GM18870 (cell line): ENCODE results near the gene DOK4.
"Not testable (repeated sequence)": the region's sequence is repeated elsewhere in the genome, so short reads cannot be mapped to it uniquely, and the experiment has no call there.

ENCODE experiments used
- ATAC-seq: cut with Tn5 transposase; IDR thresholded peaks from one replicate; pipeline ENCODE4 v1.9.1; 2021; ENCODE audit warnings: moderate library complexity; ENCODE audit not compliant: unreplicated experiment

Gene DOK4

DNA sequence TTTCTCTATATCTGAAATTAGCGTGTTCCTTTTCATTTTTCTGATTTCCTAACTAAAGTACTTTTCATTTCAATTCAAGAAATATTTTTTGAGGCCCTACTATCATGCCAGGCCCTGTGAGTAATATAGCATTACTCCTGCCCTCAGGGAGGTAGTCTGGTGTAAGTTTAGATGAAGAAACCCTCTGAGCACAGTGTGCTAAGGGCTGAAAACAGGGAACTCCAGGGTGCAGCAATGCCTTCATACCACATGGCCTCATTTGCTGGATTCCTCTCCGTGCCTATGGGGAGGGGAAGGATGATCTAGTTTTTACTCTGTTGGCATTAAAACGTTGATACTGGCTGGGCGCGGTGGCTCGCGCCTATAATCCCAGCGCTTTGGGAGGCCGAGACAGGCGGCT is 34.3 kb downstream of the DOK4 start:
- ATAC-seq = no peak

DNA sequence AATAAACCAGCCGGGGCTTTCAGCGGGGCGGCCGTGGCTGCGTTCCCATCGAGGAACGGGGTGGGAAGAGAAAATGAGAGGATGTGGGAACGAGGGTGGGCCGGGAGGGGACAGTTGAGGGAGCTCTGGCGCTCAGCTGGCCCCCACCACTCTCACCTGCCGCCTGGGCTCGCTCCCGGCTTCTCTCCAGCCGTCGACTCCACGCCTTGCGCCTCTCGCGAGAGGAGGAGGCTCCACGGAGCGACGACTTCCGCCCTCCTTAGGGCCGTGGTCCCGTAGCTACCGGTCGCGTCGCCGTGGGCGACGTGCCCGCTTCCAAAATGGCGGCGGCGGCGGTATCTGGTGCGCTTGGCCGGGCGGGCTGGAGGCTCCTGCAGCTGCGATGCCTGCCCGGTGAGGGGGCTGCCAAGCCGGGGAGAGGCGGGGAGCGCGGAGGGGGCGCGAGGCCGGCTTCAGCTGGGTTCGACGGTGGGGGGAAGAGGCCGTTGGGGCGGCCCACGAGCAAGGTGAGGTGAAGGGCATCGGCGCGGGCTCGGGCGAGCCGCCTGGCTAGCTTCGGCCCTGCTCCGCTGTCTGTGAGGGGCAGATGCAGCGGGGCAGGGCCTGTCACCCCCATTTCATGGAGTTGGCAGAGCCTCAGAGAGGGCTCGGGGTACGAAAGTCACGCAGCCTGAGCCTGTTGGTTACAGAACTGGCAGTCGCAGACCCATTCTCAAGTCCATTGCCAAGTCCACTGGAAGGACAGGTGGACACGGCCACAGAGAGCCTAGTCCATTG is 38.9 kb downstream of the DOK4 start, which contains the start of the genes CIAPIN1 and COQ9:
Gene CIAPIN1 (minus strand): TSS at position 200 of the 777 bp plus-strand sequence. CDS start 6,457 bp downstream, outside the sequence.
Gene COQ9 (plus strand): TSS at position 294 of the 777 bp plus-strand sequence. CDS start 27 bp downstream, at position 321.
- peak; percentile 70 for ATAC-seq

DNA sequence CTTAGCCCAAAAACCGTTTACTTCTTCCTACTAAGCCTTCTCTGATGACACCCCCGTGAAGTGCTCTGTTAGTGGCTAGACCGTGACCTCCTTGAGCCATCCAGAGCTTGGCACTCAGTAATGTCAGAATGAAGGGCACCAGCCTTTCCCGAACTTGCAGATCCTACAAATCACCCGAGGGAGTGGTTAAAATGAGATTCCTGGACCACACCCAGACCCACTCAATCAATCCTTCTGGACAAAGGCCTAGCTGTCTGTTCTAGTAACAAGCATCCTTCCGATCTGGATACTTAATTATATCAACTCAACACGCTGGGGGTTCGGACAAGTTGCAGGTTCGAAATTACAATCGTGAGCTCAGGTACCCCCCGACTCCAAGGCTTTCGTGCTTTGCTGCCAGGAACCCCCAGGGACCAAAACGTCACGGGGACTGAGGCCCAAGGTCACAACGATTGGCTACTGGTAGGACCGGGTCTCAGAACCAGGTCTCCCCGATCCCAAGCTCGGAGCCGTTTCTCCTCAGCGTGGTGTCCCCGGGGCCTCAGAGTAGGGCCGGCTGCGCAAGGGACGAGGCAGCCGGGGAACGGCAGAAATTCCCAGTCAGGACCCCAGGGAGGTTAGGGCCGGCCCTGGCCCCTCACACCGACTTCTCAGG is 39.6 kb downstream of the DOK4 start:
- ATAC-seq = peak; percentile 23

DNA sequence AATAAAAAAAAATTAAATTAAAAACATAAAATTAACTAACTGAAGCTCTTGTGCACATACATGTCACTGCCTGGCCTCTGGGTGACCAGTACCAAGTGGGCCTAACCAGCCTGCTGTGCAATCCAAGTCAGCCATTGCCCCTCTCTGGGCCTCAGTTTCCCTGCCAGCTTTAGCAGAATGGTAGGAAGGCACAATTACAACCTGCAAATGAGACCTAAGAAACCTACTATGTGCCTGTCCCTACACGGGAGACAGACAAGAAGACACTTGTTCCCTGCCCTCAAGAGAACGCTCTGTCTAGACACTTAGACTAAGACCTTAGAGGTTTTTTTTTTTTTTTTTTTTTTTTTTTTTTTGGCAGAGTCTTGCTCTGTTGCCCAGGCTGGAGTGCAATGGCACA is 40.8 kb downstream of the DOK4 start:
- no peak for ATAC-seq

DNA sequence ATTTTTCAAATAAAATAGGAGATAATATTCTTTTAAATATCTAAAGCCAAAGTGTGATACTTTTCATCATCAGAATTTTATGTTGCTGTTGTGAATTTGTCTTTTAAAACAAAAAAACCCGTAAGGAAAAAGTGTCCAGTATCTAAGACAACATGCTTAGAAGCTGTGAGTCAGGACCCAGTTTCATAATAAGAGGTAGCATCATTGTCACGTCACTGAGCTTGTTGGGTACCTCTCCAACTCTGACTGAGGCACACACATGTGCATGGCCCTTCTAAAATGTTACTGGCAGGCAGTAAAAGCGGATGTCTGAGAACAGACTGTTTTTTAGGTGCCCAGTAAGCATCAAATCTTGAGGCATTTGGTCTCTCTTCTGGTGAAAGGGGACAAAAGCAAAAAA is 41.6 kb downstream of the DOK4 start:
- ATAC-seq = no peak

DNA sequence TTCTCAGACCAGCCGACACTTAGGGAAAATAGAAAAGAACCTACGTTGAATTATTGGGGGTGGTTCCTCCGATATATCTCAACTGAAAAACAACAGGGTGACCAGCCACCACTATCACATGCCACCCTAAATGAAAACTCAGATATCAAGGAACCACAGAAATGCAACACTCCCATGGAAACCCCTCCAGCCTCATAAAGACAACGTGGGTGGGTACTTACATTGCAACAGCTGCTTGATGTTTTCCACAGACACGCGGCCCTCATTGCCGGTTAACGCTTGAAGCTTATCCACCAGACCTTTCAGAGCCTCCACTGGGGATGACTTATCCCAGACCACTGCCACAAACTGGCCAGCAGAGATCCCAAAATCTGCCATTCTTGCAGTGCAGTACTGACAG is 45.7 kb downstream of the DOK4 start:
- not testable (repeated sequence) for ATAC-seq

DNA sequence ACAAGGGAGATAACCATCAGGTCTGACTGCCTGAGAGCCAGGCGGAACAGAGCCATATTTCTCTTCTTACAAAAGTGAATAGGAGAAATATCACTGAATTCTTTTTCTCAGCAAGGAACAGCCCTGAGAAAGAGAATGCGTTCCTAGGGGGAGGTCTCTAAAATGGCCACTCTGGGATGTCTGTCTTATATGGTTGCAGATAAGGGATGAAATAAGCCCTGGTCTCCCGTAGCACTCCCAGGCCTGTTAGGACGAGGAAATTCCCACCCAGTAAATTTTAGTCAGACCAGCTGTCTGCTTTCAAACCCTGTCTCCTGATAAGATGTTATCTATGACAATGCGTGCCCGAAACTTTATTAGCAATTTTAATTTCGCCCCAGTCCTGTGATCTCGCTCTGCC is 46.3 kb downstream of the DOK4 start:
- not testable (repeated sequence) for ATAC-seq

DNA sequence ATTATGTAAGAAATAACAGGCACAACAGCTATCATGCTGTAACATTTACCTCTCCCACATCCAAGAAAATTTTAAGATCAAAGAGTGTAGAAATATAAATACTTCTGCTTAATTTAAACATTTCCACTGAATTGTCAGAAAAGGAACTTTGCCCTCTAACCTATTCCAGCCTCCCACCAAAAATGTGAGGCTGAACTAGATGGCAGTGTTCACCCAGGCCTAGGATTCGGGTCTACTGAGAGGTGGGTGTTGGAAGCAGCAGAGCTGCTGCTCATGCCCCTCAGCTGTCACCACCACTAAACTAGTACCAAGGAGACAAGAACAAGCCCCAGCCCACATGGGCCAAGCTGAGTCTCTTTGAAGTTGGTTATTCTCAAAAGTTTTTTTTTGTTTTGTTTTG is 50.5 kb downstream of the DOK4 start:
- no peak for ATAC-seq

DNA sequence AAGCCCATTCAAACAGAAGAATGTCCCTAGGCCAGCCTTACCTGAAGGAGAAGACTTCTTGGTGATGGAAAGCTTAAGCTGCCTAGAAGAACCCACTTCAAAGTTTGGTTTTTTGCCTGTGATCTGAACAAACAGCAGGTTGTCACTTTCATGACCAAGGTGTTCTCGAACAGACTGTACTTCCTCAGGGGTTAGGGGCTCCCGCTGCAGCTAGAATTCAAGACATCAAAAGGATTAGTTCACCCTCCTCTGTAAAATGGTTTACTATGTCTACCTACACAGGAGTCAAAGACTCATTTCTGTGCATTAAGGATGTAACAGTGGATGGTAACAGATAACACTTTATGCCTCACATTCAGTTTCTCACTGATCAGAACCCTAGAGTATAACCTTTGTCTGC is 52.3 kb downstream of the DOK4 start:
- ATAC-seq = no peak

DNA sequence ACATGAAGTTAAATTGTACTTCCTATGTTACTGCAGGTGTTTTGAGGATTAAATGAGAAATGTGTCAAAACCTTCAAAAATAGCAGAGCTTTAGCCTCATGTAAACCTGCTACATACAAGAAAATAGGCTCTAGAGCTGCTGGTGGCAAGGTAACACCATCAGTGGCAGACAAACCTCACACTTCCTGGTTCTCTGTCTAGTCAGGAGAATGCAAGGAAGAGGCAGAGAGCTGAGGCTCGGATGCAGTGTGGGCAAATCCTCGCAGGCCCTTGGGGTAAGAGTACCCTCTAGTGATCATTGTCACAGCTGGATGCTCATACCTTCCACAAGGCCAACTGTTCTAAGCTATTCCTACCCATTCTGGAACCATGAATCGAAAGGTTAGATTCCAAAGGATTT is 53.3 kb downstream of the DOK4 start:
- no peak for ATAC-seq

DNA sequence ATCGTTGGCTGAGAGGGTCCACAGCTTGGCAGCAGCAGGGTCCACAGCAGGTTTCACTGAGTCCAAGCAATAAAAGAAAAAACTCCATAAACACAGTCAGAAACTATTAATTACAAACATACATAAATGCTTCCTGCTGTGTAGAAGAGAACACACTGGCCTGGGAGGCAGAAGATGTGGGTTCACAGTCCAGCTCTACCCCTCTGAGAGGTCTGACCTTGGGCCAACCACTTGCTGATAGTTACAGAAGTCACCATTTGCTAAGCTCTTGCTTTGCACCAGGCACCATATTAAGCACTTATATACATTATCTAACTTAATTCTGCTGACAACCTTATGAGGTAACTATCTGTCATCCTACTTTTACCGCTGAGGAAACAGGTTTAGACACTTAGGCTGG is 53.8 kb downstream of the DOK4 start:
- ATAC-seq = no peak

DNA sequence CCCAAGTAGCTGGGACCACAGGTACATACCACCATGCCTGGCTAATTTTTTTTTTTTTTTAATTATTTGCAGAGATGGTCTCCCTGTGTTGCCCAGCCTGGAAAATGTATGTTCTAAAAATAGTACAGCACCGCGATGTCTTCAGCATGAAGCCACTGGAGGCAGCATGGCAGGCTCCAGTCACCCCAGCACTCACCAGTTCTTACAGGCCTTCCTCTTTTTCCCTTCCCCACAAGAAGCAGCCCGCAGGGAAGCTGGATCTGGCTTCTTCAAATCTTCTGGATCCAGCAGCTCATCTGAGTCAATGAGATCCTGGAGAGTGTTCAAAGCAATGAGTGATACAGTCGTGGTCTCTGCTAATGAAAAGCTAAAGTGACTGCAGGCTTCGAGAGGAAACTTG is 55.3 kb downstream of the DOK4 start:
- no peak for ATAC-seq

DNA sequence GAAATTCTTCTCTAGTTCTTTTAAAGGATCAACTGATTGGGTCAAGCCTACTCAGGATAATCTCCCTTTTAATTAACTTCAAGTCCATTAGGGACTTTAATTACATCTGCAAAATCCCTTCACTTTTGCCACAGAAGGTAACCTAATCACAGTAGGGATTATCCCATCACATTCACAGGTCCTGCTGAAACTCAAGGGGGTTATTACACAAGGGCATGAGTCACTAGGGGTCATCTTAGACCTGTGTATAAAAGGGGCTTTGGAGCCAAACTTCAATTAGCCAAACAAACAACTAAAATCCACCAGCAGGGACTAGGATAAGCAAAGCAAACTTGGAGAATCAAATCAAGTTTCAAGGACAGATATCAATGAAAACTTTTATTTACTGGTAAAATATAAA is 58.5 kb downstream of the DOK4 start:
- no peak for ATAC-seq

DNA sequence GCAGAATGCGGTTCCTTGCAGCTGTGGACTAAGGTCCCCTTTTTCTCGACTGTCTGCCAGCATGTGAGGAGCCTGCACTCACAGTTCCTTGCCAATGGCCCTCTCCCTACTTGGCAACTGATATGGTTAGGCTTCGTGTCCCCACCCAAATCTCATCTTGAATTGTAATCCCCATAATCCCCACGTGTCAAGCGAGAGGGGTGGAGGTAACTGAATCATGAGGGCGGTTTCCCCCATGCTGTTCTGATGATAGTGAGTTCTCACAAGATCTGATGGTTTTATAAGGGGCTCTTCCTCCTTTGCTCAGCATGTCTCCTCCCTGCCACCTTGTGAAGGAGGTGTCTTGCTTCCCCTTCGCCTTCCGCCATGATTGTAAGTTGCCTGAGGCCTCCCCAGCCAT is 59.0 kb downstream of the DOK4 start:
- ATAC-seq = no peak

DNA sequence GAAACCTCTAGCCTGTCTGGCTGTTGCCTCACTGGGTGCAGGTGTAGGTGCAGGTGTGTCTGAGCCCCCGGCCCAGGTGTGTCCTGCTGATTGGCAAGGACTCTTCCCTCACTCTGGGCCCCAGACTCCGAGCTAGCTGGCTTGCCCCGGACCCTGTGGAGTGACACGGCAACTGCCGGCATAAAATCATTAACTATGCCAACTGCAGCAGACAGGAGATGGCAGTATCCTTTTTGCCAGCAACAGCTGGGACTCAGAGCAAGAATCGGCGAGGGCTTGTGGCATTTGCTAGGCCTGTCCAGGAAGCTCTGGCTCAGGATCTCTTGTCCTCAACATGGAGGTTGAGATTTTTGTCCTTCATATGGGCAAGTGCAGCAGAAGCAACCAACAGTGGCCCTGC is 59.9 kb downstream of the DOK4 start:
- ATAC-seq = no peak

DNA sequence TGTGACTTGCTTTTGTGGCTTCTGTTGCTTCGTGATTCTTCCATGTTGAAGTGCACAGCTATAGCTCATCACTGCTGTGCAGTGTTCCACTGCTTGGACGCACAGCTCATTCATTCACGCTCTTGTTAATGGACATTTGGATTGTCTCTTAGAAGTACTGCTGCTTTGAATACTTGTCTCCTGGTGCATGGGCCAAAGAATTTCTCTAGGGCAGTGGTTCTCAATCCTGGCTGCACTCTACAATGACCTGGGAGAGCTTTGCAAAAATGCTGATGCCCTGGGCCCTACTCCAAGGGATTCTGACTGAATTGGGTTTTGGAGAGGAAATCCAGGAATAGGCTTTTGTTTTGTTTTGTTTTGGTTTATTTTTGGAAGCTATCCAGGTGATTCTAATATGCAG is 61.7 kb downstream of the DOK4 start:
- no peak for ATAC-seq

DNA sequence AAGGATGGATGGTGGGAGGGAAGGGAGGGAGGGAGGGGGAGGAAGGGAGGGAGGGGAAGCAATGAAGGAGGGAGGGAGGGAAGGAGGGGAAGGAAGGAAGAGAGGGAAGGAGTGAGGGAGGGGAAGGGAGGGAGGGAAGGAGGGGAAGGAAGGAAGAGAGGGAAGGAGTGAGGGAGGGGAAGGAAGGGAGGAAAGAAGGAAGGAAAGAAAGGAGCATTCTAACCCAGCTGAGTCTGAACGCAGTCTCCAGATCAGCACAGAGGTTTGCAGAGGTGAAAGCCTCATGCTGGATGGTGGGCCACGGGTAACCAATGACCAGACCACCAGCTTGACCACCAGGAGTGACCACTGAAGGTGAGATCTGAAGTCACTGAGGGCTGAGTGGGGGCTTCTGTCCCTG is 63.1 kb downstream of the DOK4 start:
- no peak for ATAC-seq

DNA sequence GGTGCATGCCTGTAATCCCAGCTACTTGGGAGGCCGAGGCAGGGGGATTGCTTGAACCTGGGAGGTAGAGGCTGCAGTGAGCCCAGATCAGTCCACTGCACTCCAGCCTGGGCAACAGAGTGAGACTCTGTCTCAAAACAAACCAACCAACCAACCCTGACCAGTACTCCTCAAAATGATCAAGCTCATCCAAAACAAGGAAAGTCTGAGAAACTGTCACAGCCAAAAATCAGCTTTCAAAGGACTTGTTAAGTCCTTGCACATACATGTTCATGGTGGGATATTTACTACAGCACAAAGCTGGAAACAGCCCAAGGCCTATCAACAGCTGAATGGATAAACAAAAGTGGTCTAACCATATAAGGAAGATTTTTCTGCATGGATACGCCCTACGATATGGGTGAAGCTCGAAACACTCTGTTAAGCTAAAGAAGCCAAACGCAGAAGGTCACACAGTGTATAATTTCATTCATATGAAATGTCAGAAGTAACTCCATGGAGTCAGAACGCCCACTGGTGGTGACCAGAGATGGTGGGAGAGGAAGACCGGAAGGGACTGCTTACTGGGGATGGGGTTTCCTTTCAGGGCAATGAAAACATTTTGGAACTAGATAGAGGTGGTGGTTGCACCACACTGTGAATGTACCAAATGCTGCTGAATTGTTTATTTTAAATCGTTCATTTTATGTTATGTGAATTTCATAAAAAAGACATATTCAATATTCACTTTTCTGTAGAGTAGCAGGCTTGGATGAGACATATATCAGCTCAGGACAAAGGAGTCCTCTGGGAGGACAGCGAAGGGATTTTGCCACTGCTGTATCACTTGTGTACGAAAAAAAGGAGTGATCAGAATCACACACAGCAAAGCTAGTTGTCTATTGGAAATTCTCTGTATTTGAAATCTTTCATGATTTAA is 64.0 kb downstream of the DOK4 start:
- no peak for ATAC-seq
